HS-27A (cell line): ENCODE results near the gene TRAPPC11.

Source experiments
- DNase-seq: peaks from one replicate; pipeline ENCODE4 v3.0.0-alpha.2; 2012; ENCODE audit warnings: low read depth, missing footprints

Gene TRAPPC11

DNA sequence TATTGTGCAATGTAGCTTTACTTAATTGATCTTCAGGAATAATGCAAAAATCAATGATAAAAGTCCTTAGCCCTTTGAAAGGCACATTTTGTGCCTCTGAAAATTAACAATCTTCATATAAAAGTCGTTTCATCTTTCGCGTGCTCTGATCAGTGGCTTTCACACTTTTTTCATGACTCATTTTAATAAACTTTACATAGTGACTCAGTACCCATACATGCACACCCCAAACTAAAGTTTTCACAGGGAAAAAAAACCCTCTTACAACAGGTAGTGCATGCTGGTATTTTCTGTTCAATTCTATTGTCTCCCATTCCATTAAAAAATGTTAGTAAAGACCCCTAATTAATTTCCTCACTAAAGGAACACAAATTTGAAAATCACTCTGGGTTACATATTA lies 21.6 kb upstream of the TRAPPC11 start:
- no peak for DNase-seq

DNA sequence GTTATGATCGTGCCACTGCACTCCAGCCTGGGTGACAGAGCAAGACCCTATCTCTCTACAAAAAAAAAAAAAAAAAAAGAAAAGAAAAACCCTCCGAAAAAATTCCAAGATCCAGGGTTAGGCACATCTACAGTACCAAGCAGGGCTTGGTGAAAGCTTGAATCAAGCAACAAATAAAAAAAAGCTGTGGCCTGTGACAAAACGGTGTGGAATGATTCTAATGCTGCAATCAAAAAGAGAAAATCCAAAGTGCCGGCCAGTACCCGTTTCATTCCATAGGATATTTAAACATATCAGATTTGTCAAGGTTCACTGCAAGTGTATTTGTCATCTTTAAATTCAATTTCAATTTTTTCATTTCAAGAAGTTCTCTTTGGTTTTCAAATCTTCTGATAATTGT lies 20.7 kb upstream of the TRAPPC11 start:
- DNase-seq: no peak

DNA sequence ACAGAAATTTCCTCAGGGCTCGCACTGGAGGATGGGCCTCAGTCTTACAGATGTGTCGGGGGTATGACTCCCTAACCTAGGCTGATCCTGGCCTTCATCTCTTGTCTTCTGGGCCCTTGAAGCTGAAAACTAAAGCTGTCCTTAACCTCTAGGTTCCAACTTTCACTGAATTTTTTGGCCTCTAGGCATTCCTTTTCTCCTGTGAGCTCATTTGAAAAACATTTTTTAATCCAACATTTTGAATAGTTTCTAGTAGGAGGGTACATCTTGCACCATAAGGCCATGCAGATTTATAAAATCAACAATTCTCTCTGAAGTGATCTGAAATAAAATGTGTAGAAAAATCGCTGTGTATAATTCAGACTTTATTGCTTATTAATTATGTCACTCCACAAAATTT lies 19.8 kb upstream of the TRAPPC11 start:
- no peak for DNase-seq

DNA sequence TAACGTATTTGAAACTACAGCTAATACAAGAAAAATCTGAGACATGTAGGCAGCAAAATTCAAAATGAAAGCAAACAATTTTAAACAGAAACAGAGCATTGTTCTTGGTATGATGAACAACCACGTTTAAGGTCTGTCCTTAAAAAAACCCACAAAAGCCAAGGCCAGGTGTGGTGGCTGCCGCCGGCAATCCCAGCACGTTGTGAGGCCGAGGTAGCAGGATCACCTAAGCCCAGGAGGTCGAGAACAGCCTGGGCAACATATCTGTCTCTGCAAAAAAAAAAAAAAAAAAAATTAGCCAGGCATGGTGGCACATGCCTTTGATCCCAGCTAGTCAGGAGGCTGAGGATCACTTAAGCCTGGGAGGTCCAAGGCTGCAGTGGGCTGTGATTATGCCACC lies 13.8 kb upstream of the TRAPPC11 start:
- DNase-seq: no peak

DNA sequence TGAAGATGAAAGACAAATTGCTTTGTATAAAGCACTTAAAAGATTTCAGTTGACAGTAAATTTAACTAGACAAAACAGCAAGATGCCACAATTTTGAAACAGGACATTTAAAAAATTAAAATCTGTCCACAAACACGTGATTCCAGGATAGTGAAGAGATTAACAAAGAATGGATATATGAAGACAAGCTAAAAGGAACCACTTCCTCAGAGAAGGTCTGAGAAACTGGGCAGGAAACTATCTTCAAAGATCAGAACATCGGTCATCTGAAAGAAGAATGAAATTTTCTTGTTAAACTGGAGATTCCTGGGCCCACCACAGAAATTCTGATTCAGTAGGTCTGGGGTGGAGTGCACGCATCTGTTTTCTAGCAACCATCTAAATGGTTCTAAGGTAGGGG lies 1.5 kb upstream of the TRAPPC11 start:
- DNase-seq: no peak

DNA sequence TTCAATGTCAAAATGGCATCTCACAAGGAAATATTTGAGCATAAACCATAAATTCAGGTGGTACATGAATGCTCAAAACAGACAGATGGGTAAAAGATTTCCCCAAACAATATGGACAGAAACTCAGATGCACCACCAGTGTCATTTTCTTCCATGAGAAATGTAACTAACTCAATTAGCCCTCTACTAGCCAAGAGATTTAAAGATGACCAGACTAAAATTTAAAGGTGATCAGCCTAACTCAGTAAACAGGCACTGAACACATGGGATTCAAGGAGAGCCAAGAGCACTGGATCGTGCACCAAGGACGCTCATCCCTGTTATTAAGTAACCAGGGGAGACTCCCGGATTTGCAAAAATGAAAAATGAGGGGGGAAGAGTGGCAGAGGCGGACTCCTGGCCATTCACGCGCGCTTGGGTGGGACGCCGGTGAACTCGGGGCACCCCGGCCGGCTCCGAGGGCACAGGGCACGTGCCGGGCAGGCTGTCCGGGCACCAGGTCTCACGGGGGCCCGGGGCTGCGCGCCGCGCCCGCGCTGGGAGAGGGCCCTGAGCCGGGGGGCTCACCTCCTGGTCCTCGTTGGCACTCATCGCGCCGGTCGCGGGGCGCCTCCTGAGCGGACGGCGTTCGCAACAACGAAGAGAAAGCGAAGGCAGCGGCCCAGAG lies 598 bp upstream of the TRAPPC11 start:
- DNase-seq: no peak

DNA sequence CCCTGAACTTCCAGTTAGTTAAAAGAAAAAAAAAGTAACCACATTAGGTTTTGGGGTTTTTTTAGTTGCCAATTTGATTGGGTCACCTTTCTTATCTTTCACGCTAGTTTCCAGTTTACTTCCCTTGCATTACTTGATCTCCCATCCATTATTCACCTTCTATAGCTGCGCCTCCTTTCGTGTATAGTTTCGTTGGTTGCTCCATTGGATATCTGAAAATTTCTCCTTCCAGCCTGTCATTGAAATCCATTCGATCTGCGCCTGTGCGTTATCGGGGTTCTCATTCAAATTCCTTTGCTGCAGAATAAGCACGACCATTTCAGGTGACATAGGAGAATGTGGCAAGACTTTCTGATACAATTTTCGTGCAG lies 764 bp downstream of the TRAPPC11 start:
- DNase-seq: no peak

DNA sequence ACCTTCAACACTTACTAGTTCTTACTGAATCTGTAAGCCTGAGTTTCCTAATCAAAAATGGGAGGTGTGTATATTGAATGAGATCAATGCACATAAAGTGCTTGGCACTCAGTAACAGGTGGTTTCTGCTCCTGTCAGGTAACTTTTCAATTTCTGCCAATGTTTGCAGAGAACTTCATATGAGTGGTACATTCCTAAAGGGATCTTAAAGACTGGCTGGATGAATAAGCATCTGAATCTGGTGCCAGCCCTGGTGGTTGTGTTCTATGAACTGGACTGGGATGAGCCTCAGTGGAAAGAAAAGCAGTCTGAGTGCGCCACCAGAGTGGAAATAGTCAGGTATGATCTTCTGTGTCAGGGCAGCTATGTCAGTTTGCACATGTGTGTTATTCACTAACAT lies 7.0 kb downstream of the TRAPPC11 start:
- no peak for DNase-seq

DNA sequence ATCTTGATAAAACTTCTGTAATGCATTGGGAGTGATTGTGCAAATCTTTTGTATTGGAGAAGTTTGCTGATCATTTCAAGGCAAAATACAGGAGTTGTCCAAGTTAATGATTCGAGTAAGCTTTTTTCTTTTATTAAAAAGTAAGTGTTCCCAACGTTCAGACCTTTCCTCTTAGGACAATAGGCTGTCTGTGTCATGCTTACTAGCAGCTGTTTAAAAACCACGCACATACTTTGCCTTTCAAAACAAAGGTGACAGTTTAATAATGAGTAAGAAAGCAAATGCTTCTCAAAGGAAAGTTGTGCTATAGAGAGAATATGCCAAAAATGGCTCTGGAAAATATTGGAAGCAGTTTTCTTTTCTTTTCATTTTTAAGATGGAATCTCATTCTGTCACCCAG lies 11.2 kb downstream of the TRAPPC11 start:
- DNase-seq: no peak

DNA sequence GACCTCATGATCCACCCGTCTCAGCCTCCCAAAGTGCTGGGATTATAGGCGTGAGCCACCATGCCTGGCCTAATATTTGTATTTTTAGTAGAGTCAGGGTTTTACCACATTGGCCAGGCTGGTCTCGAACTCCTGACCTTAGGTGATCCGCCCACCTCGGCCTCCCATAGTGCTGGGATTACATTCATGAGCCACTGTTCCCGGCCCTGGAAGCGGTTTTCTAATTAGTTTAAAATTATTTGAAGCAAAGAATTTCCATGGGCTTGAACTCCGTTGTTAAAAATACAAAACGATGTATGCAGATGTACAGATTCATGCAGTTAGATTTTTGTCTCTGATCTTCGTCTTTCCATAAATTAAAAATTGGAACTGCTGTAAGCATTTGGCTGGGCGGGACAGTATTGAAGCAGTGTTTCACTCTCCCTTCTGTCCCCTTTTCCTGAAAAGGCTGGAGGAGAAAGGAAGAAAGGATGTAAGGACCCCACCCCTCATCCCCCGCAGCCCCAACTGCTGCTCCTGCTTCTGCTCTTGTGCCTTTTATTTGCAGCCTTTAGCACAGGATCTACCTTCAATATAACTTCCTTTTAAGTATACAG lies 12.0 kb downstream of the TRAPPC11 start:
- DNase-seq: no peak

DNA sequence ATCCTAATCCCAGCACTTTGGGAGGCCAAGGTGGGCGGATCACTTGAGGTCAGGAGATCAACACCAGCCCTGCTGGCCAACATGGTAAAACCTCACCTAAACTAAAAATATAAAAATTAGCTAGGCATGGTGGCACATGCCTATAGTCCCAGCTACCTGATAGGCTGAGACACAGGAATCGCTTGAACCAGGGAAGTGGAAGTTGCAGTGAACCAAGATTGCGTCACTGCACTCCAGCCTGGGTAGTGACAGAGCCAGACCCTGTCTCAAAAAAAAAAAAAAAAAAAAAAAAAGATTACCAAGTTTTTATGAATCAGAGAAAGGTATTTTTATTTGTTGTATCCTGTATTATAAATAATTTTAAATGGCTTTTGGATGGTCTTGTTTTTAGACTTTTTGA lies 15.1 kb downstream of the TRAPPC11 start:
- no peak for DNase-seq

DNA sequence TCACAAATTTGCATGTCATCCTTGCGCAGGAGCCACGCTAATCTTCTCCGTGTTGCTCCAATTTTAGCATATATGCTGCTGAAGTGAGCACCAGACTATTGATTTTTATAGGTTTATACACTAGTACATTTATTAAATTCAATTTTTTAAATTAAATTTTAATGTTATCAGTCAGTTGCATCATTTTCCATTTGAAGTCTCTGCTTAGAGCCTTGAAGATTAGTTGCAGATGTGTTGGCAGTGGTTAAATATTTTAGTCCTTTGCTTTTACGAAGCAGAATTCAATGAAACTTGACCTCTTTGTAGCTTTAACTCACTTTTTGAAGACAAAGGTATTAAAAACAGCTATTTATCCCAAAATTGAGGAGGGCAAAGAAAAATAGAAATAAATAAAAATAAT lies 16.5 kb downstream of the TRAPPC11 start:
- DNase-seq: no peak

DNA sequence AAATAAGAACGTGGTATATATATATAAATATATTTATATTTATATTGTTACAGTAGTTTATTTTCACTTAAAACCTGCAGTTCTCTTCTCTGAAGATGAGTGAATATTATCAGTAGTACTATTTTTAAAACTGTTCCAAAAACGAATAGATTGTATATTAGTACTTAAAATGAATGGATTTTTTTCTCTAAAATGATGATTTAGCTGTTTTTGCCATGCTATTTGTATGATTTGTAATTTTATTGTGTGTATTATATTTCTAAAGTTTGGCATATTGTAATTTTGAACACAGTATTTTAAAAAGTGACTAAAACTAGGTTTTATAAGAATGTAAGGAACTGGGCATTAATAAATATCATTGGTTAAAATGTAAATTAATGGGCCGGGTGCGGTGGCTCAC lies 22.0 kb downstream of the TRAPPC11 start:
- DNase-seq: no peak

DNA sequence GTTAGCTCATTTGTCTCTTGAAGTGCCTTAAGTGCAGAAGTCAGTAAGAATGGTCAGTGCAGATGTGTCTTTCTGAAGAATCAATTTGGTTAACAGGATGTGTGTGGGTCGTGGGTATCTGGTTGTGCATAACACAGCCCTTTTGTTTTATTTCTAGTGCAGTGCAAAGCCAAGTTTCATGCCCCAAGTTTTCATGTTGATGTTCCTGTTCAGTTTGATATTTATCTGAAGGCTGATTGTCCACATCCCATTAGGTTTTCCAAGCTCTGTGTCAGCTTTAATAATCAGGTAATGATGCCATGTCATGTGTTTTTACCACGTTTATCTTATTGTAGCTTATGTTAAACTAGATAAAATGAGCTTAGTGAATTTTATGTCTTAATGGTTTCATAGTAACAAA lies 27.4 kb downstream of the TRAPPC11 start:
- DNase-seq: no peak

DNA sequence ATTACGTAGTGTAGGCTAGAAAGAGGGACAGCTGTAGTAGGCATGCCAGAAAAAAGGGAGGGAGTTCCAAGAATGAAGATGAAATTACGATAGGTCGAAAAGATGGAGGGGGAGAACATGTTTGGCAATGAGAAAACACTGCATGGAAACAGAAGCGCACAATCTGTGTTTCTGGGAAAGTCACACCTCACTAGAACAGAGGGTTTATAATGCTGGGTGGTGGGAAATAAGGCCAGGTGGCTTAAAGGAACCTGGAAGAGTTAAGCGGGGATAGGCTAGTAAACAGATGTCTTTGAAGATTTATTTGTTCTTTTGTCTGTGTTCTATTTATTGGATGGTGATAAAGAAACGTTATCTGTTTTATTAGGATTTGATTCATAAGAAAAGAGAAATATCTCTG lies 29.1 kb downstream of the TRAPPC11 start:
- no peak for DNase-seq

DNA sequence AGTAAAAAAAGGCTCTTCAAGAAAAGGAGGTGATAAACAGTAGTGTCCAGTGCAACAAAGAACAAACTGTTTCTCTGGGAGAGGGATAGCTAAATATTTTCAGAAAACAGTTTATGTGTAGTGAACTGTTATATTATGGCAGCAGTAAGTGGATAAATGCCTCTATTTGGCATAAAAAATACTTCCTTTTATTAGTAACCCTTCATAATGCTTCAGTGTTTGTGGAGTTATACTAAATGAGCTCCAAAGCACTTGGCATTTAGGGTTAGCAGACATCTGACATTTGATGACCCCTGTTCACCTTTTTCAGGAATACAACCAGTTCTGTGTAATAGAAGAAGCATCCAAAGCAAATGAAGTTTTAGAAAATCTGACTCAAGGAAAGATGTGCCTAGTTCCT lies 31.9 kb downstream of the TRAPPC11 start:
- no peak for DNase-seq

DNA sequence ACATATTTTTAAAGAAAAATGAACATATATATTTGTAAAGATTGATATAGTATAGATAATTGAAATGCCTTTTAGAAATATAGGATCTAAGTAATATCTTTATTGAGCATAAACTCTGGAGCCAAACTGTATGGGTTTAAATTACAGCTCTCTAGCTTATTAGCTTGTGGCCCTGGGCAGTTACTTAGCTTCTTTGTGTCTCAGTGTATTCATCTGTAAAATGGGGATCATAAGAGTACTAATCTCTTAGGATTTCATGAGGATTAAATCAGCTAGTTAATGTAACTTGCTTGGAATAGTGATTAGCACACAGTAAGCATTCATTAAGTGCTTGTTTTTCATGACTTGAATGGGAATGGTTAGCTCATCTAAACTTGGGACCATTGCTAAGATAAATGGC lies 32.8 kb downstream of the TRAPPC11 start:
- DNase-seq: no peak

DNA sequence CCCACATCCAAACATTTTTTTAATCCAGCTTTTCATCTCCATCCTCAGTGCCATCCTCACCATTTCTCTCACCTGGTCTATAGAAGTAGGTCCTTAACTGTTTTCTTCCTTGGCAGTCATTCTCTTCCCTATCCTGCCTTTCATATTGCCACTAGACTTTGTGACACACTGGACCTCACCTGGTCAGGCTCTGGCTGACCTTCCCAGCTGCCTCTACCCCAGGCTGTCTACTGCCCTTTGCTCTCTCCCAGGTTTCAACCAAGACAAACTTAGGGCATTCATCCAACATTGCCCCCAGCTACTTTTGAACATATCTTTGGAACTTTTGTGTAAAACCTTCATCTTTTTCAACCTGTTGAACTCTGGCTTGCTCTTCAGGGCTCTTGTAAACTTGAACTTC lies 39.8 kb downstream of the TRAPPC11 start:
- DNase-seq: no peak

DNA sequence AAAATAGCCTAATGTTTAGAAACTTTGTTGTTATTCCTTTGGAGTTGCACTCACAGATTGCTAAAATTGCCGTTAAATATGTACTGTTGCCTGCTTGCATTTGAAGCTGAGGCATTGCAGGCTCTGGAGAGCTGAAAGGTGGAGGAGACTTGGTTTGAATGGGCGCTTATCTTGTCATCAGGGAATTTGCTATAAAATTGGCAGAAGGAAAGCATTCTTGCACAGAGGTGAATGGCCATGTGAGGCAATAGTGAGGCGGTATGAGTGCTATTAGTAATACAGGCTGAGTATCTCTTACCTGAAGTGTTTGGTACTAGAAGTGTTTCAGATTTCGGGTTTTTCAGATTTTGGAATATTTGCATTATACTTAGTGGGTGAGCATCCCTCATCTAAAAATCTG lies 41.3 kb downstream of the TRAPPC11 start:
- no peak for DNase-seq

DNA sequence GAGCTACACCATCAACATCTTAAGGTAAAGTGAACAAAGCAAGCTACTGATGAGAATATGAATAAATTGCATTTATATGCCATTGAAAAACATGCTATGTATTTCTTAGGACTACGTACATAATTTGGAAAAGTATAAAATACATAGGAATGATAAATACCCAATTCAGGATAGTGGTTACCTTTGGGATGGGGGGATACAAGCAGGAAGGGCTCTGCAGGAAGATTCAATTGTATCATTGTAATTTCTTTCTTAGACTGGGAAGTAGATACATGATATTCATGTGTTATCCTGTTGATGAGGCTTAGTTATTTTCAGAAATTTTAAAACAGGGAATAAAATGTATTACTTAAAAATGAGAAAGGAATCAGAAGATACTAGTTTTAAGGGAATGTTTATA lies 43.4 kb downstream of the TRAPPC11 start:
- DNase-seq: no peak

DNA sequence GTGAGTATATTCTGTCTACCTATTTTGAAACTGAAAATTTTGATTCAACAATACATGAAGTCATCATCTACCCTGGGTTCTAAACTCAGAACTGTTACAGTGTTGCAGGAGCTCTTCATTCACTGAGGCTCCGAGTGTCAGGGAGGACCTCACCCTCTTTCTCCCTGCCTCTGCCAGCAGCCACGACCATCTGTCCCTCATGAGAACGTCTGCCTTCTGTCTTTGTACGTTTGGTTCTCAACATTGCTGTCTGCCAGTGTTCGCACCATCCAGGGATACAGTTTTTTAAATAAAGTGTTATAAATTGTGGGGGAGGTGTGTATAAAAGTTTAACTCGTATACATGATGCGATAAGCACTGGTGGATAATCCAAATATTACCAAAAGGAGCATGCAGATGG lies 55.5 kb downstream of the TRAPPC11 start:
- DNase-seq: no peak

DNA sequence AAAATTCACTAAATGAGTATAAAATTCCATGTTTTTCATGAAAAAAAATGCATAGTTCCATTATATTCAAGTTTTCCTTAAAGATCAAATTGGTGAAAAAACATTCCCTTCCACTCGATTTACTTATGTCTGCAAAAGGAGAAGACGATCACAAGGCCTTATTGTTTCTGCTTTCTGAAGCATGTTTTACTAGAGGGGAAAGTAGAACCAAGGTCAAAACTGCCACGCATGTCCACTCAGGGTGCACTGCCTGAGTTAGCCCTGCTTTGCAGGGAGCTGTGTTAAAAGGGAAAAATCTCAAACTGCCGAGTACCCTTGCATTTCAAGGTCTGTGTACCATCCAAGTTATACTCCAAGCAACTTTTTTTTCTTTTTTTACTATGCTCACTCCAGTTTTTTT lies 57.2 kb downstream of the TRAPPC11 start:
- no peak for DNase-seq

DNA sequence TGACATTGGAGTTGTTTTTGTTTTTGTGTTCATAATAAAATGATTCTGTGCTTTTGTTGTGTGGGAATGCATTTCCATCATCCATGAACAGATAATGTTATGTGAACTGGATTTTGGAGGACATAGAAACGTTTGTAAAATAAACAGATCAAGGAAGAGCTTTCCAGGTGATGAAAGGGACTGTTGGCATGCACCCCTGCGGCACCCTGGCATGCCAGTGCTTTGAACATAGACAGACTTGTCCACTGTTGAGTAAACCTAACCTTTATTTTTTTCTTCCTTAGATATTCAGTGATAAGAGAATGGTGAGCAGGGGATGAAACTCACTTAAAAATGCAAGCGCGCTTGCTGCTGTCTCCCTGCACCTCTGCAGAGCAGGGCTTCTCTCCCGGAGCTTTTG lies 59.8 kb downstream of the TRAPPC11 start:
- DNase-seq: no peak
